HepG2 (cell line): Measurements from ENCODE around the gene MAP3K14. TPM values are rescaled to one million over a fixed set of nuclear protein-coding genes. Genes with fewer than 3 reads are reported as not detected.

ENCODE experiments used
- ATAC-seq: fragments of 200-7000 bp; cut with Tn5 transposase; 3 replicates; pipeline ENCODE4 v1.9.1; 2020; ENCODE audit warnings: mild to moderate bottlenecking, moderate library complexity
- BruUV-seq: library from RNA; stranded (reverse); fragments of 400-500 nt; replicated peaks from 2 replicates; lab custom pipeline; 2021; lab: Mats Ljungman, UMichigan
- CTCF ChIA-PET: fragments of 300-600 bp; formaldehyde crosslinking; extraction: SDS; loops from one replicate; lab custom pipeline; 2021; ENCODE audit warnings: low total read pairs, inconsistent platforms, low intra/inter-chr PET ratio; lab: Yijun Ruan, JAX
- POLR2A ChIA-PET: fragments of 350-600 bp; sonication (Branson Sonifier 250); formaldehyde crosslinking; loops from one replicate; lab custom pipeline; 2020; ENCODE audit warnings: antibody characterized with exemption, inconsistent platforms; lab: Yijun Ruan, JAX
- DNase-seq: peaks from one replicate; pipeline ENCODE4 v3.0.0-alpha.2; 2015; ENCODE audit warnings: low spot score
- FAIRE-seq: peaks from 3 replicates; lab custom pipeline; 2011; peaks lifted over from hg19 to GRCh38; lab: Jason Lieb, UNC
- H2AFZ ChIP-seq: one replicate; pipeline ENCODE4 v1.6.1; 2011; ENCODE audit warnings: low read length, inconsistent platforms
- H3K27ac ChIP-seq: fragments of 300-600 bp; 3 replicates; pipeline ENCODE4 v1.8.0; 2011; ENCODE audit warnings: mixed run types, mild to moderate bottlenecking, mixed read lengths, low read length, inconsistent platforms; ENCODE audit not compliant: insufficient read depth; ENCODE audit errors: extremely low read length
- H3K27me3 ChIP-seq, 2 experiments: fragments of 200-600 bp in 1 of 2; 2 replicates in 1 of 2; 3 replicates in 1 of 2; pipeline versions ENCODE4 v1.6.0 to v1.8.0; 2011; ENCODE audit warnings: low read length in 2 of 2, mild to moderate bottlenecking in 2 of 2, moderate library complexity in 2 of 2, inconsistent platforms in 1 of 2; ENCODE audit not compliant: insufficient read depth in 2 of 2, control insufficient read depth in 1 of 2
- H3K36me3 ChIP-seq, 2 experiments: fragments of 200-600 bp in 1 of 2; replicated peaks in 1 of 2; 2 replicates in 1 of 2; 3 replicates in 1 of 2; pipeline versions ENCODE4 v1.5.1 to v1.8.0; 2011; ENCODE audit warnings: low read length in 2 of 2, inconsistent platforms in 1 of 2; ENCODE audit not compliant: insufficient read depth in 2 of 2, control insufficient read depth in 1 of 2
- H3K4me1 ChIP-seq: 2 replicates; pipeline ENCODE4 v1.5.1; 2012; ENCODE audit warnings: low read length, inconsistent platforms; ENCODE audit not compliant: insufficient read depth
- H3K4me2 ChIP-seq: 2 replicates; pipeline ENCODE4 v1.6.0; 2011; ENCODE audit warnings: low read depth, low read length, inconsistent platforms
- H3K4me3 ChIP-seq, 3 experiments: fragments of 200-600 bp in 1 of 3; sonication (generic), shearing (Covaris generic) in 1 of 3; replicated peaks in 1 of 3; 2 replicates each; pipeline ENCODE4 v1.5.1; 2011 to 2016; ENCODE audit warnings: low read length in 3 of 3, inconsistent platforms in 2 of 3, low read depth in 2 of 3, mild to moderate bottlenecking in 2 of 3, control low read depth in 1 of 3, mixed read lengths in 1 of 3; ENCODE audit not compliant: insufficient read depth in 1 of 3
- H3K79me2 ChIP-seq: one replicate; pipeline ENCODE4 v1.6.1; 2011; ENCODE audit warnings: low read length, inconsistent platforms; ENCODE audit not compliant: insufficient read depth
- H3K9ac ChIP-seq: 2 replicates; pipeline ENCODE4 v1.6.0; 2011; ENCODE audit warnings: mild to moderate bottlenecking, low read depth, low read length, inconsistent platforms; ENCODE audit not compliant: insufficient read depth
- H3K9me3 ChIP-seq: 2 replicates; pipeline ENCODE4 v1.5.1; 2012; ENCODE audit warnings: mild to moderate bottlenecking, low read length
- H4K20me1 ChIP-seq: 2 replicates; pipeline ENCODE4 v1.6.0; 2011; ENCODE audit warnings: inconsistent platforms, mild to moderate bottlenecking, low read length, moderate library complexity; ENCODE audit not compliant: insufficient read depth
- ATF1 ChIP-seq: IDR thresholded peaks from 2 replicates; pipeline ENCODE4 v1.6.1; 2016; ENCODE audit warnings: mild to moderate bottlenecking, control low read depth
- BRCA1 ChIP-seq: sonication (generic); formaldehyde crosslinking; IDR thresholded peaks from 2 replicates; pipeline ENCODE4 v1.4.0; 2020; ENCODE audit warnings: missing genetic modification reagents
- FOSL2 ChIP-seq: sonication (generic); formaldehyde crosslinking; IDR thresholded peaks from 2 replicates; pipeline ENCODE4 v1.4.0; 2020; ENCODE audit warnings: missing genetic modification reagents
- HOXA5 ChIP-seq: sonication (generic); formaldehyde crosslinking; IDR thresholded peaks from 2 replicates; pipeline ENCODE4 v1.4.0; 2020; ENCODE audit warnings: missing genetic modification reagents
- KMT2A ChIP-seq: sonication (generic); formaldehyde crosslinking; IDR thresholded peaks from 2 replicates; pipeline ENCODE4 v1.4.0; 2020; ENCODE audit warnings: missing genetic modification reagents
- MAFF ChIP-seq: IDR thresholded peaks from 2 replicates; pipeline ENCODE4 v1.6.1; 2011; ENCODE audit warnings: low read depth, low read length, improper control_type of control experiment
- MAFK ChIP-seq, 2 experiments: IDR thresholded peaks in 1 of 2; conservative IDR thresholded peaks in 1 of 2; 2 replicates each; pipeline ENCODE4 v1.6.1; 2011; ENCODE audit warnings: improper control_type of control experiment in 2 of 2, low read length in 2 of 2
- NFAT5 ChIP-seq: sonication (generic); formaldehyde crosslinking; IDR thresholded peaks from 2 replicates; pipeline ENCODE4 v1.4.0; 2020; ENCODE audit warnings: missing genetic modification reagents
- RBM39 ChIP-seq: fragments of 200-400 bp; formaldehyde crosslinking; IDR thresholded peaks from one replicate; pipeline ENCODE4 v1.6.1; 2018; ENCODE audit warnings: antibody characterized with exemption, mild to moderate bottlenecking, low read depth, low read length; ENCODE audit not compliant: poor library complexity, severe bottlenecking
- SMYD3 ChIP-seq: sonication (generic); formaldehyde crosslinking; IDR thresholded peaks from 2 replicates; pipeline ENCODE4 v1.8.1; 2023; ENCODE audit warnings: mild to moderate bottlenecking, missing genetic modification reagents
- ZFAT ChIP-seq: sonication (generic); formaldehyde crosslinking; conservative IDR thresholded peaks from 2 replicates; pipeline ENCODE4 v1.8.1; 2023; ENCODE audit warnings: missing genetic modification reagents, inconsistent platforms
- ZMAT3 ChIP-seq: sonication (generic); formaldehyde crosslinking; conservative IDR thresholded peaks from 2 replicates; pipeline ENCODE4 v1.7.0; 2021; ENCODE audit warnings: missing genetic modification reagents
- ZNF354B ChIP-seq: sonication (generic); formaldehyde crosslinking; IDR thresholded peaks from 2 replicates; pipeline ENCODE4 v1.8.0; 2022; ENCODE audit warnings: mild to moderate bottlenecking, missing genetic modification reagents
- ZNF562 ChIP-seq: sonication (generic); formaldehyde crosslinking; IDR thresholded peaks from 2 replicates; pipeline ENCODE4 v1.8.0; 2022; ENCODE audit warnings: missing genetic modification reagents, borderline replicate concordance
- ZNF674 ChIP-seq: sonication (generic); formaldehyde crosslinking; IDR thresholded peaks from 2 replicates; pipeline ENCODE4 v1.5.0; 2020; ENCODE audit warnings: low read depth, mild to moderate bottlenecking, missing genetic modification reagents
- ZSCAN29 ChIP-seq: sonication (generic); formaldehyde crosslinking; conservative IDR thresholded peaks from 2 replicates; pipeline ENCODE4 v1.4.0; 2020; ENCODE audit warnings: mild to moderate bottlenecking, missing genetic modification reagents
- WGBS: methylation state at CpG from one replicate; pipeline ENCODE4 v1.1.6; 2017; ENCODE audit warnings: low lambda C conversion rate; 5-methylcytosine and 5-hydroxymethylcytosine counted together
- in situ Hi-C: cut with HindIII; loops from 2 replicates; pipeline ENCODE4 v1.10.0; 2017; ENCODE audit warnings: low pct_unique_long_range_greater_than_20kb; ENCODE audit not compliant: extremely low pct_ligation_motif_present
- intact Hi-C: fragments of 100-400 bp; cut with micrococcal nuclease; formaldehyde crosslinking; loops from one replicate; pipeline ENCODE4 v1.10.0; 2022; ENCODE audit not compliant: unreplicated experiment
- polyA plus RNA-seq, 8 experiments: library from polyadenylated mRNA; depleted of rRNA in 3 of 8; stranded (reverse) in 7 of 8; unstranded in 1 of 8; fragments of >200 nt; fragmentation: Illumina TruSeq in 4 of 8; extraction: Trizol in 4 of 8; gene quantifications; 2 replicates each; pipeline versions ENCODE4 v1.2.1 to v1.2.3, GENCODE V29; 2011 to 2016; ENCODE audit warnings: low read depth in 4 of 8, missing spikeins in 1 of 8, mixed read lengths in 1 of 8; ENCODE audit not compliant: insufficient read depth in 1 of 8
- total RNA-seq, 5 experiments: library from RNA; depleted of rRNA; stranded (reverse); fragments of >200 nt; fragmentation: Illumina TruSeq; extraction: Trizol; gene quantifications; 2 replicates each; pipeline ENCODE4 v1.2.3, GENCODE V29; 2016; ENCODE audit warnings: low read depth in 1 of 5
- TF ChIP-seq, protein P1 (sequence below): sonication (generic); formaldehyde crosslinking; IDR thresholded peaks from 2 replicates; pipeline ENCODE4 v1.8.0; 2022; ENCODE audit warnings: missing genetic modification reagents, mild to moderate bottlenecking, inconsistent platforms, borderline replicate concordance
- TF ChIP-seq, protein P2 (sequence below): sonication (generic); formaldehyde crosslinking; IDR thresholded peaks from 2 replicates; pipeline ENCODE4 v1.8.1; 2023; ENCODE audit warnings: mild to moderate bottlenecking, missing genetic modification reagents

MAP3K14 gene
- total and polyA plus RNA-seq, 2 of the 13 experiments (the other 11 are each of a cell fraction or from before 2014, with no cell fraction given), result 2.6 TPM

DNA sequence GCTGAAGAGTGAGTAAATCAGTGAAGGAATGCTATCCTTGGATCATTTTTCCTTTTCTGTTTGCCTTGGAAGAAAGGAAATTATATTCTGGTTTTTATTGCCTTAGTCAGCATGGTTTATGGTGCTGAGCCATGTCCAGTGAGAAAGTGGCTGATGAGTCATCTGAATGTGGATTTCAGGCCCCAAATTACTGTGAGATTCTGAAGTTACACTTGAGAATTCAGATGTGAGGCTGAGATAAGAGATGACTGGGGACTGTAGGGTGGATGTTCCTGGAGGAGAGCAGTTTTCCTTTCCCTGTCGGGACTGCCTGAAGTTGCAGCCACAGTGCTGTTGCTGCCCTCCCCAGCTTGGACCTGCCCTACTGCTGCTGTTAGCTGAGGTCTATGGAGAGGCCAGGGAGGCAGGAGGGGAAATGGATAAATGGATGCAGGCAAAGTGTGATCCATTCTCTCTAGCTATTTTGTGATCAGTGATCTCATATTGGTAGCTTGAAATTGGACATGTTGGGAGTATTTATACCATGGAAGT lies 4.2 kb upstream of the MAP3K14 start:
- H3K79me2 ChIP-seq, result peaks cover 2% of the 10 kb centered on the region
- FAIRE-seq (no peak), ATAC-seq (no peak), DNase-seq (no peak)
- TF ChIP-seq ZFAT (CRISPR knock-in tag) (no peak), BRCA1 (CRISPR knock-in tag) (no peak), SMYD3 (no peak), ZMAT3 (CRISPR knock-in tag) (no peak), ZNF562 (no peak), ATF1 (CRISPR knock-in tag) (no peak), ZNF354B (CRISPR knock-in tag) (no peak), HOXA5 (CRISPR knock-in tag) (no peak), NFAT5 (no peak), ZSCAN29 (CRISPR knock-in tag) (no peak), FOSL2 (CRISPR knock-in tag) (peak; percentile 51), ZNF674 (no peak), RBM39 (no peak), MAFF (peak; percentile 77), KMT2A (no peak), MAFK (conservative IDR thresholded peaks at IDR 0.05 in 1 of 2, IDR thresholded peaks at IDR 0.05 in 1 of 2; ENCODE audit: low read length in 2 of 2) (peak; percentile 76 to 83)
- TF ChIP-seq, protein P1, sequence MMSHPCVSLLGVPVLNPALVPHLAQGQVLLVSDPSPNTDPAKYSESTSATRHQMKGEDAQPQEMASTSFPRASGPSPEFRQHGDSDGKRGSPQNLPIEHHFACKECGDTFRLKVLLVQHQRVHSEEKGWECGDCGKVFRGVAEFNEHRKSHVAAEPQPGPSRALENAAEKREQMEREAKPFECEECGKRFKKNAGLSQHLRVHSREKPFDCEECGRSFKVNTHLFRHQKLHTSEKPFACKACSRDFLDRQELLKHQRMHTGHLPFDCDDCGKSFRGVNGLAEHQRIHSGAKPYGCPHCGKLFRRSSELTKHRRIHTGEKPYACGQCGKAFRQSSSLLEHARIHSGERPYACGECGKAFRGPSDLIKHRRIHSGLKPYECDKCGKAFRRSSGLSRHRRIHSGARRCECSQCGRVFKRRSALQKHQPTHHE (CRISPR knock-in tag), result no peak
- TF ChIP-seq, protein P2, sequence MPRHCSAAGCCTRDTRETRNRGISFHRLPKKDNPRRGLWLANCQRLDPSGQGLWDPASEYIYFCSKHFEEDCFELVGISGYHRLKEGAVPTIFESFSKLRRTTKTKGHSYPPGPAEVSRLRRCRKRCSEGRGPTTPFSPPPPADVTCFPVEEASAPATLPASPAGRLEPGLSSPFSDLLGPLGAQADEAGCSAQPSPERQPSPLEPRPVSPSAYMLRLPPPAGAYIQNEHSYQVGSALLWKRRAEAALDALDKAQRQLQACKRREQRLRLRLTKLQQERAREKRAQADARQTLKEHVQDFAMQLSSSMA (CRISPR knock-in tag), result no peak
- no peak overlapping the region for H2AFZ ChIP-seq
- no peak overlapping the region for H3K27ac ChIP-seq
- BruUV-seq, result no TSS peak
- H4K20me1 ChIP-seq, result no peaks in the 10 kb centered on the region
- H3K4me1 ChIP-seq, result peaks cover 23% of the 10 kb centered on the region
- CTCF ChIA-PET, result no interaction called here
- H3K9me3 ChIP-seq, result no peaks in the 10 kb centered on the region
- POLR2A ChIA-PET, result no interaction called here
- intact Hi-C loops (no loop called here), in situ Hi-C loops (no loop called here)
- no peak overlapping the region for H3K9ac ChIP-seq
- H3K36me3 ChIP-seq, result no peaks in the 10 kb centered on the region; a peak in 1 of 5 replicates
- H3K4me2 ChIP-seq, result no peak overlapping the region
- 11% methylated on average over 1 of the region's 1 CpG for WGBS
- peaks cover 7 to 51% of the 10 kb centered on the region in 2 experiments; a peak in 3 of 5 replicates for H3K27me3 ChIP-seq
- no peak overlapping the region for H3K4me3 ChIP-seq
